Psoas muscle (tissue), 8 donors: ENCODE results near the gene NSL1. TPM values are rescaled to one million over a fixed set of nuclear protein-coding genes. Genes with fewer than 3 reads are reported as not detected.

Source experiments
- ATAC-seq, 4 donors: fragments of 200-7000 bp; cut with Tn5 transposase; one replicate each; pipeline ENCODE4 v1.9.1; 2020; ENCODE audit warnings: moderate library complexity in 3 of 4, mild to moderate bottlenecking in 2 of 4
- DNase-seq, 2 donors: peaks; one replicate each; pipeline ENCODE4 v3.0.0-alpha.2; 2020
- H3K27ac ChIP-seq: fragments of 200-600 bp; one replicate; pipeline ENCODE4 v1.8.0; 2022
- H3K27me3 ChIP-seq, 3 donors: fragments of 200-600 bp in 1 of 3; one replicate each; pipeline versions ENCODE4 v1.6.1 to v1.8.0; 2013 to 2022; ENCODE audit warnings: low read length in 2 of 3, mild to moderate bottlenecking in 2 of 3, moderate library complexity in 1 of 3; ENCODE audit not compliant: insufficient read depth in 3 of 3
- H3K36me3 ChIP-seq, 2 donors: fragments of 200-600 bp in 1 of 2; one replicate each; pipeline versions ENCODE4 v1.6.1 to v1.8.0; 2013 to 2022; ENCODE audit warnings: low read depth in 1 of 2, mild to moderate bottlenecking in 1 of 2, moderate library complexity in 1 of 2; ENCODE audit not compliant: insufficient read depth in 1 of 2
- H3K4me1 ChIP-seq: fragments of 200-600 bp; one replicate; pipeline ENCODE4 v1.8.0; 2022
- H3K4me3 ChIP-seq: fragments of 200-600 bp; one replicate; pipeline ENCODE4 v1.8.0; 2022; ENCODE audit warnings: mild to moderate bottlenecking
- H3K9me3 ChIP-seq: fragments of 200-600 bp; one replicate; pipeline ENCODE4 v1.8.0; 2022
- CTCF ChIP-seq: fragments of 200-600 bp; IDR thresholded peaks from one replicate; pipeline ENCODE4 v1.8.0; 2022; ENCODE audit warnings: antibody characterized with exemption
- WGBS, 3 donors: extraction: QIAGEN DNeasy Blood & Tissue Kit; methylation state at CpG; one replicate each; pipeline versions ENCODE4 v1.1.6 to v1.1.7; 2013; 5-methylcytosine and 5-hydroxymethylcytosine counted together
- intact Hi-C, 2 donors: fragments of 100-400 bp; cut with DNase I; formaldehyde crosslinking; loops; one replicate each; pipeline versions ENCODE4 v1.11.0 to v1.14.2; 2022
- polyA plus RNA-seq, 3 donors: library from polyadenylated mRNA; stranded (reverse); fragments of 200-250 nt; gene quantifications; one replicate each; pipeline ENCODE4 v1.2.3, GENCODE V29; 2013
- total RNA-seq, 4 donors: library from RNA; stranded (reverse); fragmentation: NEBNext Ultra II Directional in 2 of 4; extraction: Animal tissue kit (Norgen Biotek cat#: 25700) in 2 of 4; gene quantifications; one replicate each; pipeline versions ENCODE4 v1.2.1 to v1.2.4, GENCODE V29; 2021 to 2023
- donor health status: healthy with polysubstance abuse.
- donor health status: DM: no; HTN: no; CAD: no; lungs with moderate emphysema.
- donor health status: Bipolar disorder and iron deficiency.
- donor health status: healthy.
- donor health status: DM: yes; HTN: yes; CAD: no.
- donor health status: DM: no; HTN: no; CAD: no.
- donor health status: DM: no; HTN: no; CAD: no.
- donor health status: DM: yes; HTN: yes; CAD: no.

Gene NSL1
- total and polyA plus RNA-seq, 7 donors: 13.2 to 34.5 (median 18.6) TPM

GRCh38 chr1:212738330-212738729, 53.2 kb downstream of the NSL1 start:
- no peaks in the 10 kb centered on the region for H3K27me3 ChIP-seq
- intact Hi-C loops: no loop called here
- DNase-seq (no peak), ATAC-seq (no peak)
- TF ChIP-seq CTCF: no peak
- whole genome bisulfite sequencing, 3 donors: 45 to 68% (median 64%) methylated on average over 1 of the region's 1 CpG
- H3K4me1 ChIP-seq: no peaks in the 10 kb centered on the region
- H3K4me3 ChIP-seq: no peak overlapping the region
- H3K36me3 ChIP-seq: peaks cover 0 to 3% of the 10 kb centered on the region in 2 donors
- H3K27ac ChIP-seq: no peak overlapping the region
- H3K9me3 ChIP-seq: no peaks in the 10 kb centered on the region

DNA sequence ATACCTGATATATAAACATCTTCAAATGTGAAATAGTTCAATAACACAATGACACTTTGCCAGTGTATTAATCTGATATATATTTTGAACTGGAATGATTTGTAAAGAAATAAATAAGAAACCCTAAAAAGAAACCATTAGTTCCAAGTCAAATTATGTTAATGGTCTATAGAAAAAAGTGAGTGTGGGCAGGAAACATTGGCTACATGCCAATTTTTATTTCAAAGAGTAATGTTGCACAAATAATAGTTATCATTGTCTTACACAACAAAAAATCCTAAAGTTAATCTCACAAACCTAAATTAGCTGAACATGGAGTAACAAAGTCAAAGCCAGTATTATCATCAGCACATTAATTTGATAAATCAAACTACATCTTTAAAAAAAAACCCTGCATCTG, 54.0 kb downstream of the NSL1 start:
- Histone ChIP-seq H3K27me3 (no peaks in the 10 kb centered on the region), H3K9me3 (no peaks in the 10 kb centered on the region), H3K4me3 (no peak overlapping the region), H3K27ac (no peak overlapping the region), H3K36me3 (peaks cover 0 to 3% of the 10 kb centered on the region in 2 donors), H3K4me1 (no peaks in the 10 kb centered on the region)
- ATAC-seq (no peak), DNase-seq (no peak)
- intact Hi-C loops: no loop called here
- TF ChIP-seq CTCF: no peak

- Histone ChIP-seq H3K36me3 (no peaks in the 10 kb centered on the region), H3K4me3 (no peak overlapping the region), H3K27ac (no peak overlapping the region), H3K4me1 (no peaks in the 10 kb centered on the region), H3K27me3 (no peaks in the 10 kb centered on the region), H3K9me3 (no peaks in the 10 kb centered on the region)
- no peak for TF ChIP-seq CTCF
- DNase-seq: no peak
- 96 to 98% (median 97%) methylated on average over 8 of the region's 8 CpGs for WGBS, 3 donors
- intact Hi-C loops: no loop called here
- ATAC-seq: no peak
Observed at GRCh38 chr1:212733109-212733508, 58.5 kb downstream of the NSL1 start.

- Histone ChIP-seq H3K4me1 (no peaks in the 10 kb centered on the region), H3K9me3 (no peaks in the 10 kb centered on the region), H3K27me3 (no peaks in the 10 kb centered on the region), H3K4me3 (no peak overlapping the region), H3K27ac (no peak overlapping the region), H3K36me3 (no peaks in the 10 kb centered on the region)
- WGBS, 3 donors: 90 to 95% (median 94%) methylated on average over 1 of the region's 1 CpG
- TF ChIP-seq CTCF: no peak
- DNase-seq (no peak), ATAC-seq (no peak)
- intact Hi-C loops: no loop called here
Observed at GRCh38 chr1:212731630-212732029, 59.9 kb downstream of the NSL1 start.

DNA sequence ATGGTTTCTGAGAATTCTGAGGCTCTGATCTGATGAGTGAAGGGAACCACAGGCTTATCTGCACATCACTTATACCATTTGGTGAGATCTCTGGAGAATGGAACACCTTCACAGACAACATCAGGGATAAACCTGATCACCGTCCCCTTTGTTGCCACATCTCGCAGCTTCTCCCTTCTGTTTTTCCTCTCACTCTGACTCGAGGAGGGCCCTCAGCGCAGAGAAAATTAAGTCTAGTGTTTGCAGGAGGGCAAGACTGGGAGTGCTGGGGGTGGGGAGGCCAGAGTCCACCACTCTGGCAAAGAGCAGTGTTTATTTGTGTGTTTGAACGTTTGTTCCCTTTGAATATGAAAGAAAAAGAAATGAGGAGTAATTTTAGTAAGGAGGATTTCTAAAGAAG, 63.0 kb downstream of the NSL1 start:
- Histone ChIP-seq H3K27ac (no peak overlapping the region), H3K4me1 (no peaks in the 10 kb centered on the region), H3K36me3 (no peaks in the 10 kb centered on the region), H3K27me3 (no peaks in the 10 kb centered on the region), H3K4me3 (no peak overlapping the region), H3K9me3 (no peaks in the 10 kb centered on the region)
- no peak for ATAC-seq
- no peak for TF ChIP-seq CTCF
- 74 to 80% (median 78%) methylated on average over 5 of the region's 5 CpGs for whole genome bisulfite sequencing, 3 donors
- intact Hi-C loops: no loop called here
- DNase-seq: no peak
